ENCODE measurements around the gene JAZF1.
A peak's percentile ranks its signal among the peaks of the same experiment; 100 is the strongest.

The JAZF1 gene

GRCh38 chr7:28180364-28181147 lies at the start of gene JAZF1:
Gene JAZF1, minus strand, starts transcription at chr7:28180795.
- Histone ChIP-seq H3K9ac (ENCODE audit: low read length in 5 of 5) (peak within 1 kb of the TSS in 3 of 5 donors; percentile 51 to 75 (median 74)), H3K27ac (ENCODE audit: low read depth, low read length) (peak within 1 kb of the TSS; percentile 40), H3K9me3 (ENCODE audit: control insufficient read depth in 5 of 5, low read length in 5 of 5) (no peaks in the 10 kb centered on the region)

GRCh38 chr7:28230261-28230660 lies 49.7 kb upstream of the JAZF1 start:
- no peak overlapping the region for H3K27ac ChIP-seq (ENCODE audit: low read depth, low read length)
- H3K27me3 ChIP-seq (ENCODE audit: control insufficient read depth in 5 of 5, insufficient read depth in 4 of 5, low read length in 5 of 5): peaks cover 0 to 2% (median 0%) of the 10 kb centered on the region in 5 donors
- no peaks in the 10 kb centered on the region for H3K4me1 ChIP-seq (ENCODE audit: control insufficient read depth in 5 of 5, insufficient read depth in 5 of 5, low read length in 5 of 5)
- no peaks in the 10 kb centered on the region for H3K36me3 ChIP-seq (ENCODE audit: control insufficient read depth in 5 of 5, insufficient read depth in 5 of 5, low read length in 5 of 5)
- H3K9ac ChIP-seq (ENCODE audit: low read length in 5 of 5): no peak overlapping the region
- no peaks in the 10 kb centered on the region for H3K9me3 ChIP-seq (ENCODE audit: control insufficient read depth in 5 of 5, low read length in 5 of 5)
- H3K4me3 ChIP-seq (ENCODE audit: low read depth in 1 of 5, low read length in 5 of 5): no peak overlapping the region

More at GRCh38 chr7:28180364-28181147, at the start of gene JAZF1:
- peaks cover 4 to 28% (median 15%) of the 10 kb centered on the region in 5 donors for H3K4me1 ChIP-seq (ENCODE audit: control insufficient read depth in 5 of 5, insufficient read depth in 5 of 5, low read length in 5 of 5)
- H3K4me3 ChIP-seq (ENCODE audit: low read depth in 1 of 5, low read length in 5 of 5): peak within 1 kb of the TSS; percentile 69 to 83 (median 77)
- H3K36me3 ChIP-seq (ENCODE audit: control insufficient read depth in 5 of 5, insufficient read depth in 5 of 5, low read length in 5 of 5): no peaks in the 10 kb centered on the region
- H3K27me3 ChIP-seq (ENCODE audit: control insufficient read depth in 5 of 5, insufficient read depth in 4 of 5, low read length in 5 of 5): no peaks in the 10 kb centered on the region

GRCh38 chr7:28228396-28228795 lies 47.8 kb upstream of the JAZF1 start:
- H3K36me3 ChIP-seq (ENCODE audit: control insufficient read depth in 5 of 5, insufficient read depth in 5 of 5, low read length in 5 of 5): no peaks in the 10 kb centered on the region
- H3K9me3 ChIP-seq (ENCODE audit: control insufficient read depth in 5 of 5, low read length in 5 of 5): no peaks in the 10 kb centered on the region
- no peaks in the 10 kb centered on the region for H3K4me1 ChIP-seq (ENCODE audit: control insufficient read depth in 5 of 5, insufficient read depth in 5 of 5, low read length in 5 of 5)
- no peak overlapping the region for H3K4me3 ChIP-seq (ENCODE audit: low read depth in 1 of 5, low read length in 5 of 5)
- no peak overlapping the region for H3K9ac ChIP-seq (ENCODE audit: low read length in 5 of 5)
- no peak overlapping the region for H3K27ac ChIP-seq (ENCODE audit: low read depth, low read length)
- H3K27me3 ChIP-seq (ENCODE audit: control insufficient read depth in 5 of 5, insufficient read depth in 4 of 5, low read length in 5 of 5): peaks cover 0 to 2% (median 0%) of the 10 kb centered on the region in 5 donors

GRCh38 chr7:28226003-28226402 lies 45.4 kb upstream of the JAZF1 start:
- H3K9ac ChIP-seq (ENCODE audit: low read length in 5 of 5): no peak overlapping the region
- no peaks in the 10 kb centered on the region for H3K9me3 ChIP-seq (ENCODE audit: control insufficient read depth in 5 of 5, low read length in 5 of 5)
- H3K27me3 ChIP-seq (ENCODE audit: control insufficient read depth in 5 of 5, insufficient read depth in 4 of 5, low read length in 5 of 5): no peaks in the 10 kb centered on the region
- no peaks in the 10 kb centered on the region for H3K36me3 ChIP-seq (ENCODE audit: control insufficient read depth in 5 of 5, insufficient read depth in 5 of 5, low read length in 5 of 5)
- H3K4me1 ChIP-seq (ENCODE audit: control insufficient read depth in 5 of 5, insufficient read depth in 5 of 5, low read length in 5 of 5): no peaks in the 10 kb centered on the region
- no peak overlapping the region for H3K27ac ChIP-seq (ENCODE audit: low read depth, low read length)
- H3K4me3 ChIP-seq (ENCODE audit: low read depth in 1 of 5, low read length in 5 of 5): no peak overlapping the region

- no peak overlapping the region for H3K27ac ChIP-seq (ENCODE audit: low read depth, low read length)
- H3K9me3 ChIP-seq (ENCODE audit: control insufficient read depth in 5 of 5, low read length in 5 of 5): no peaks in the 10 kb centered on the region
- no peak overlapping the region for H3K9ac ChIP-seq (ENCODE audit: low read length in 5 of 5)
- H3K36me3 ChIP-seq (ENCODE audit: control insufficient read depth in 5 of 5, insufficient read depth in 5 of 5, low read length in 5 of 5): no peaks in the 10 kb centered on the region
- no peaks in the 10 kb centered on the region for H3K27me3 ChIP-seq (ENCODE audit: control insufficient read depth in 5 of 5, insufficient read depth in 4 of 5, low read length in 5 of 5)
- no peaks in the 10 kb centered on the region for H3K4me1 ChIP-seq (ENCODE audit: control insufficient read depth in 5 of 5, insufficient read depth in 5 of 5, low read length in 5 of 5)
- H3K4me3 ChIP-seq (ENCODE audit: low read depth in 1 of 5, low read length in 5 of 5): no peak overlapping the region
Observed at GRCh38 chr7:28225576-28225975, 45.0 kb upstream of the JAZF1 start.

GRCh38 chr7:28224675-28225074 lies 44.1 kb upstream of the JAZF1 start:
- Histone ChIP-seq H3K36me3 (ENCODE audit: control insufficient read depth in 5 of 5, insufficient read depth in 5 of 5, low read length in 5 of 5) (no peaks in the 10 kb centered on the region), H3K27ac (ENCODE audit: low read depth, low read length) (no peak overlapping the region), H3K27me3 (ENCODE audit: control insufficient read depth in 5 of 5, insufficient read depth in 4 of 5, low read length in 5 of 5) (no peaks in the 10 kb centered on the region), H3K4me1 (ENCODE audit: control insufficient read depth in 5 of 5, insufficient read depth in 5 of 5, low read length in 5 of 5) (no peaks in the 10 kb centered on the region), H3K4me3 (ENCODE audit: low read depth in 1 of 5, low read length in 5 of 5) (no peak overlapping the region), H3K9me3 (ENCODE audit: control insufficient read depth in 5 of 5, low read length in 5 of 5) (peaks cover 0 to 3% (median 0%) of the 10 kb centered on the region in 5 donors), H3K9ac (ENCODE audit: low read length in 5 of 5) (no peak overlapping the region)

- Histone ChIP-seq H3K27ac (ENCODE audit: low read depth, low read length) (no peak overlapping the region), H3K9ac (ENCODE audit: low read length in 5 of 5) (no peak overlapping the region), H3K4me3 (ENCODE audit: low read depth in 1 of 5, low read length in 5 of 5) (no peak overlapping the region), H3K9me3 (ENCODE audit: control insufficient read depth in 5 of 5, low read length in 5 of 5) (peaks cover 0 to 6% (median 0%) of the 10 kb centered on the region in 5 donors), H3K27me3 (ENCODE audit: control insufficient read depth in 5 of 5, insufficient read depth in 4 of 5, low read length in 5 of 5) (no peaks in the 10 kb centered on the region), H3K4me1 (ENCODE audit: control insufficient read depth in 5 of 5, insufficient read depth in 5 of 5, low read length in 5 of 5) (no peaks in the 10 kb centered on the region), H3K36me3 (ENCODE audit: control insufficient read depth in 5 of 5, insufficient read depth in 5 of 5, low read length in 5 of 5) (no peaks in the 10 kb centered on the region)
Observed at GRCh38 chr7:28224172-28224571, 43.6 kb upstream of the JAZF1 start.

- no peaks in the 10 kb centered on the region for H3K36me3 ChIP-seq (ENCODE audit: control insufficient read depth in 5 of 5, insufficient read depth in 5 of 5, low read length in 5 of 5)
- H3K4me1 ChIP-seq (ENCODE audit: control insufficient read depth in 5 of 5, insufficient read depth in 5 of 5, low read length in 5 of 5): no peaks in the 10 kb centered on the region
- H3K27ac ChIP-seq (ENCODE audit: low read depth, low read length): no peak overlapping the region
- H3K9ac ChIP-seq (ENCODE audit: low read length in 5 of 5): no peak overlapping the region
- H3K9me3 ChIP-seq (ENCODE audit: control insufficient read depth in 5 of 5, low read length in 5 of 5): peaks cover 0 to 6% (median 0%) of the 10 kb centered on the region in 5 donors
- no peaks in the 10 kb centered on the region for H3K27me3 ChIP-seq (ENCODE audit: control insufficient read depth in 5 of 5, insufficient read depth in 4 of 5, low read length in 5 of 5)
- H3K4me3 ChIP-seq (ENCODE audit: low read depth in 1 of 5, low read length in 5 of 5): no peak overlapping the region
Observed at GRCh38 chr7:28222636-28223035, 42.0 kb upstream of the JAZF1 start.

- no peak overlapping the region for H3K27ac ChIP-seq (ENCODE audit: low read depth, low read length)
- no peaks in the 10 kb centered on the region for H3K27me3 ChIP-seq (ENCODE audit: control insufficient read depth in 5 of 5, insufficient read depth in 4 of 5, low read length in 5 of 5)
- peaks cover 0 to 6% (median 0%) of the 10 kb centered on the region in 5 donors for H3K9me3 ChIP-seq (ENCODE audit: control insufficient read depth in 5 of 5, low read length in 5 of 5)
- no peak overlapping the region for H3K9ac ChIP-seq (ENCODE audit: low read length in 5 of 5)
- no peaks in the 10 kb centered on the region for H3K4me1 ChIP-seq (ENCODE audit: control insufficient read depth in 5 of 5, insufficient read depth in 5 of 5, low read length in 5 of 5)
- H3K4me3 ChIP-seq (ENCODE audit: low read depth in 1 of 5, low read length in 5 of 5): no peak overlapping the region
- no peaks in the 10 kb centered on the region for H3K36me3 ChIP-seq (ENCODE audit: control insufficient read depth in 5 of 5, insufficient read depth in 5 of 5, low read length in 5 of 5)
Observed at GRCh38 chr7:28219793-28220192, 39.2 kb upstream of the JAZF1 start.

- H3K9me3 ChIP-seq (ENCODE audit: control insufficient read depth in 5 of 5, low read length in 5 of 5): peaks cover 0 to 6% (median 0%) of the 10 kb centered on the region in 5 donors
- no peaks in the 10 kb centered on the region for H3K27me3 ChIP-seq (ENCODE audit: control insufficient read depth in 5 of 5, insufficient read depth in 4 of 5, low read length in 5 of 5)
- H3K9ac ChIP-seq (ENCODE audit: low read length in 5 of 5): no peak overlapping the region
- no peaks in the 10 kb centered on the region for H3K36me3 ChIP-seq (ENCODE audit: control insufficient read depth in 5 of 5, insufficient read depth in 5 of 5, low read length in 5 of 5)
- H3K4me3 ChIP-seq (ENCODE audit: low read depth in 1 of 5, low read length in 5 of 5): no peak overlapping the region
- H3K27ac ChIP-seq (ENCODE audit: low read depth, low read length): no peak overlapping the region
- no peaks in the 10 kb centered on the region for H3K4me1 ChIP-seq (ENCODE audit: control insufficient read depth in 5 of 5, insufficient read depth in 5 of 5, low read length in 5 of 5)
Observed at GRCh38 chr7:28217143-28217542, 36.5 kb upstream of the JAZF1 start.
